ENCODE measurements around the gene DNM2.

- TF ChIP-seq CTCF (IDR thresholded peaks at IDR 0.05; ENCODE audit: insufficient read depth, low read depth, low read length) (no peak), EZH2 (IDR thresholded peaks at IDR 0.05; ENCODE audit: insufficient read depth, low read length) (no peak)
Measured at GRCh38 chr19:10878253-10878652, 160.4 kb downstream of the DNM2 start.

Measured in astrocyte (in vitro differentiated cells and primary cell).